ELF-1 (cell line): ENCODE data around the gene PER2.
A peak's percentile ranks its signal among the peaks of the same experiment; 100 is the strongest.

Experiments used
- DNase-seq: peaks from one replicate; pipeline ENCODE4 v3.0.0-alpha.2; 2016; ENCODE audit warnings: low read depth, low spot score

Gene PER2

GRCh38 chr2:238231251-238231793 lies 57.1 kb downstream of the PER2 start:
- peak; percentile 84 for DNase-seq

GRCh38 chr2:238230699-238231098 lies 57.7 kb downstream of the PER2 start:
- DNase-seq: no peak

DNA sequence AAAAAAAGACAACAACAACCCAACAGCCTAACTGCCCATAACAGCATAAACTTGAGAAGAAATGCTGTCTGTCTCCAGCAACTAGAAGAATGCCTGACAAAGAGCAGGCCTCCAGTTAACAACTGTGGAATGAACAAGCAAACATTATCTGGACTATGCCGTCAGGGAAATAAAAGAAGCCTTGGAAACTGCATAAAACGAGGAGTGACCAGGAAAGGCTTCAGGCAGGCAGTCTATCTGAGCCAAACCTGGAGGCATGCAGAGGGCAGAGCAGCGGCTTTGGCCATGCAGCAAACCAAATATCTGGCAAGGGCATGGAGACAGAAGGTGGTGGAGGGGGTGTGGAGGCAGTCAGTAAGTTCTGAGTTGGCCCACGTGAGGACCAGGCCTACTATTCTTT lies 59.7 kb downstream of the PER2 start:
- DNase-seq: no peak

GRCh38 chr2:238227587-238228032 lies 60.8 kb downstream of the PER2 start:
- no peak for DNase-seq

DNA sequence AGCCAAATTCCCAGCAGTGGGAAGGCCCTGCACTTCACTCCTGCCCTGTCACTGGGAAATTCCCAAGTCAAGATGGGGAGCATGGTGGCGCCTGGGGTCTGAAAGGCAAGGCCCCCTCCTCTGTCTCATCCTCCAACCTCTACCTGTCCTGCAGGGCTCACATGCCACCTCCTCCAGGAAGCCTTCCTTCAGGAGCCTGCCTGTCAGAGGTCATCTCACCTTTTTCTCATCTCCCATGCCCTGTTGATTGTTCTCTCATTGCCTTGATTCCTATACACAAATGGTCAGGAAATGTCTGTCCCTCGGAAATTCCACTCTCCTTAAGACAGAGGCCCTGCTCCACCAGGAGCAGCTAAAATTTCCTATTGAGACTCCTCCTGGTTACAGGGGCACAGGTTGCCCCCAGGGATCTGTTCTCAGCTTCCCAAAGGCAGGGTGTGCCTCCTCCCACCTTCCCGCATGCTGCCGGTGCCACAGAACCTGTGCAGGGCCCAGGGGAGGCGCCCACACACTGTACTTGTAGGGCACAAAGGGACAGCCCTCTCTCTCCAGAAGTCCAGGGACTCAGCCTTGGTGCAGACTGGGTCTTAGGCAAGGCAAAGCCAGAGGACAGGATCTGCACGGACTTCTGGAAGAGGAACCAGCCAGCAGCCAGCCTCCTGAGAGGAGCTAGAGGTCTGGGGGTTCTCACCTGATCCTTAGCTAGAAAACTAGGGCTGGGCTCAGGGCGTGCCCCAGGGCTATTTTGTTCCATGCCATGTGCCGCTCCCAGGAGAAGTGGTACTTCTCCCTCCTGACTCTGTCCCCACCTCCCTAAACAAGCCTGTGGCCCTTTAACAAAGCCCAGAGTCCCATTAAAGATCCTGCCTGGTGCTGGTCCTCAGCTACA lies 61.5 kb downstream of the PER2 start:
- no peak for DNase-seq

DNA sequence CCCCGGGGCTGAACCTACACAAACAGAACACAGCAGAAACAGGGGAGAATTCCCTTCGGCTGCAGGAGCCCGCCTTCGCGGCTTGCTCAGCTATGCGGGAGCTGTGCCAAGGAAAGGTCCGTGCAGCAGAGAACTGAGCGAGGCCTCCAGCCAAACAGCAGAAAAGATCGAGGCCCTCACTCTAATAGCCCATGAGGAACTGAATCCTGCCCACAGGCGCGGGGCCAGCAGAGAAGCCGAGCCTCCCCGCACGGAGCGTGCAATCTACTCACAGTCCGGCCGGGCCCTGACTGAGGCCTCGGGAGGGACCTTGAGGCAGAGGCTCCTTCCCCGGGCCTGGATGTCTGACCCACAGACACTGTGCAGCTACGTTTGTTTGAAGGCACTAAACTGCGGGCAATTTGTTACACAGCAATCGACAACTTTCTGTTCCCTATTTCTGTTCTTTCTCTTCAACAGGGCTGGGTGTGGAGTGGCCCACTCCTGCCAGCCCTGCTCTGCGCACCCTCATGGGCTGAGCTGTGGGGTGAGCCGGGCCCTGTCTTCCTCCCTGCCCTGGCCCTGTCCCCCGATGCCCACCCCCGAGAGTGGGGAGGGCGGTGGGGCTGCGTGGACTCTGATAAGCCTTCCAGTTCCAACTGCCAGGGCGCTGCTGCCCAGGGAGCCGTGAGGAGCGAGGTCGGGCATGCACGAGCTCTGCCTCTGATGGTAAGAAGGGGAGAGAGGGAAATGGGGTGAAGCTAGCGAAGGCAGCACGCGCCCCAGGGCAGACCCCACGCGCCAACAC lies 62.3 kb downstream of the PER2 start:
- no peak for DNase-seq

- no peak for DNase-seq
Measured at GRCh38 chr2:238225121-238225520, 63.3 kb downstream of the PER2 start.

GRCh38 chr2:238224356-238225035 lies 63.9 kb downstream of the PER2 start:
- no peak for DNase-seq

DNA sequence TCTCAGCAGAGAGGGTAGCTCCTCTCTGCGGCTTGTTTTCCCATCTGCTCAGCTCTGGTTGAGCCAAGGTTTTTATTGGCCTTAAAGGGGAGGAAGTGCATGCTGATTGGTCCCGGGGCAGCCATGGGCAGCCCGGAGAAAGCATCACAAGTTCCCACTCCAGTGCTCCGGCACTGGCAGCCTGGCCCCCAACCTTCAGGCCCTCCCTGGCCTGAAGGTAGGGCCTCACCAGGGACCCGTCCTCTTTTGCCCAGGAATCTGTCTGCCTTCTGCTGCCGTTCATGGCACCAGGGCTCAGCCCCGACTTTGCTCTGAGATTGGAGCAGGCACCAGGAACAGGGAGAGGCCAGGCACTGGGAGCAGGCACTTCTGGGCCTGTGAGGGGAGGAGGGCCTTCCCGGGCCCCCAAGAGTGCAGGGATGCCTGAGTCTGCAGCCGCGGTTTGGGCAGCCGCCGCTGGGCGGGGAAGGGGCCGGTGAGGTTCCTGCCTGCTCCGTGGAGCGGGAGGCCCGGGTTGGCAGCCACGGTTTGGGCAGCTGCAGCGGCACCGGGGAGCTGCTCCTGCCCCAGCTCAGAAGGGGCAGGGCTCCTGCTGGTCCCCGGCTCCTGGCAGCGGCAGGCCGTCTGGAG lies 67.4 kb downstream of the PER2 start:
- no peak for DNase-seq

DNA sequence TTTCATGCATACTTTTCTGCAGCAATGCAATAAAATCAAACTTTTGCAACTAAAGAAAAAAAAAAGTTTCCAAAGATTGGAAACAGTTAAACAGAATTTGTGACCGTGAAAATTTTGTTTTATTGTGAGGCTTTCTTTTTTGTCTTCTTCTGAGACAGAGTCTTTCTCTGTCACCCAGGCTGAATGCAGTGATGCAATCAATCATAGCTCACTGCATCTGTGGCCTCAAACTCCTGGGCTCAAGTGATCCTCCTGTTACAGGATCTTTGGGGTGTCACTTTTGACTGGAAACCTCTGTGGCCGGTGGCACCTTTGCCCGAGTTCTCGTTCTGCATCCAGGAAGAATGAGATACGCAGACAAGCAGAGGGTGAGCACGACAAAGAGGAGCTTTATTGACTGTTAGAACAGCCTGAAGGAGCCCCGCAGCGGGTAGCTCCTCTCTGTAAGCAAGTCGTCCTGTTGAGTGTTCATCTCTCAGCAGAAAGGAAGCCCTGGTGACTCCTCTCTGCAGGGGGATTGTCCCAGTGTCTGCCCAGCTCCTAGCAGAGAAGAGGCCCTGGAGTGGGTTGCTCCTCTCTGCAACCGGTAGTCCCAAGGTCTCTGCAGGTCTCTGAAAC lies 68.0 kb downstream of the PER2 start:
- DNase-seq: no peak

DNA sequence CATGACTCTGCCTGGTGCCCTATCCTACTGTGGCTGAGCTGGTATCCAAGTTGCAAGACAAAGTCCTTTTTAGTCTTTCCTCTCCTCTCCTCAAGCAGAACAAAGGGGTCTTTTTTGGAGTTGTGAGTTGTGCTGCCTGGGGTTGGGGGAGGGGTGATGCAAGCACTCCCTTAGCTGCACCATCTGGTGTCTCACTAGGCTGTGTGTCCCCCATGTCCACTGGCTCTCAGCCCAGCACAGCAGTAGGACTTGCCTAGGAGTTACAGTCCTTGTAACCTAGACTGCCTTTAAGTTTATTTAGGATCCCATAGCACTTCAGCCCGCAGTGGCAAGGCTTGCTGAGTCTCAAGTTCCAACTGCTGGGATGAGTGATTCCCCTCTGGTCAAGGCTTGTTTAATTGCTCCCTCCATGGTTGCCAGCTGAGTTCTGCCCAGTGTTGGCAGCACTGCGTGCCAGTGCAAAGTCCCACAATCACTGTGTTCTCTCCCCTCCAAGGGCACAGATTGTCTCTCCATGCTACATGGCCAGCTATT lies 71.7 kb downstream of the PER2 start:
- DNase-seq: no peak

- DNase-seq: no peak
Measured at GRCh38 chr2:238207006-238207405, 81.4 kb downstream of the PER2 start.

DNA sequence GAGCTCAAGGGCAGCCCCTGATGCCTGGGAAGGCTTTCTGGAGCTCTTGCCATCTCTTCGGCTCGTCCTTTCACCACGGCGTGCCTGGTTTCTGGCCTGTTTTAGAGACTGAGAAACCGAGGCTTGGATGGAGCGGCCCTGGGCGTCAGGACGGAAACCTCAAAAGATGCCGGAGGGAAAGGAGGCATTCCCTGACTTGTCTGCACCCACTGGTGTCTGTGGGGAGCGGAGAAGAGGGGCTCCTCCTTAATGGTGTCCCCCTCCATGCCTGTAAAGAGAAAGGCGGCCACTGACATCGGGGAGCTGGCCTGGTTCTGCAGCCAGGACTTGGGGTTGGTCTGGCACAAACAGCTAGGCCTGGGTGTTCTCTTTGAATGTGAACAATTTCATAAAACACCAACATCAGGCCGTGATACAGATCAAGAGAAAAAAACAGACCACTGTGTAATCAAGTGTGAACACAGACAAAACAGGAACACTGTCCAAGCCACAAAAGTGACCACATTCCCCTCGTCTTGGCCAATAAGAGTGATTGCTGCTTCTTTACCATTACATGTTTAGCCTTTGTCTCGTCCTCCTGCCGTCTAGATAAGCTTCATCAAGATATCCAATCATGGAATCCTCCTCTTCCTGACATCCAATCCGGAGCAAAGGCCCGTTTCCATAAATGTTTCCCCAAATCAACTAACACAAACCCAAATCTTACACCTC lies 84.3 kb downstream of the PER2 start:
- no peak for DNase-seq

GRCh38 chr2:238203094-238203972 lies 85.1 kb downstream of the PER2 start, which contains the start of gene ILKAP:
ILKAP (minus strand) TSS chr2:238203695; CDS start chr2:238203553, 142 bp downstream.
- peak; percentile 71 for DNase-seq

- peak; percentile 41 for DNase-seq
Measured at GRCh38 chr2:238202326-238203093, 85.9 kb downstream of the PER2 start.
